Left cardiac atrium (tissue), 4 donors: Measurements from ENCODE around the gene OR2T10. TPM values are rescaled to one million over a fixed set of nuclear protein-coding genes. Genes with fewer than 3 reads are reported as not detected.
"Not testable (repeated sequence)": the region's sequence is repeated elsewhere in the genome, so short reads cannot be mapped to it uniquely, and the experiment has no call there.

Experiments used
- ATAC-seq, 2 donors: fragments of 200-7000 bp; cut with Tn5 transposase; one replicate each; pipeline ENCODE4 v1.9.1; 2020; ENCODE audit warnings: mild to moderate bottlenecking in 2 of 2, moderate library complexity in 2 of 2
- DNase-seq: peaks from one replicate; pipeline ENCODE4 v3.0.0-alpha.2; 2020
- intact Hi-C, 2 donors: fragments of 100-400 bp; cut with DNase I; formaldehyde crosslinking; loops; one replicate each; pipeline versions ENCODE4 v1.14.1 to v1.15.1; 2022 to 2023
- long read RNA-seq: library from polyadenylated mRNA; unstranded; transcript quantifications from one replicate; pipeline ENCODE4 v2.0.0, GENCODE V29; 2021
- total RNA-seq, 2 donors: library from RNA; stranded (reverse); fragmentation: NEBNext Ultra II Directional; extraction: Animal tissue kit (Norgen Biotek cat#: 25700); gene quantifications; one replicate each; pipeline ENCODE4 v1.2.1, GENCODE V29; 2021
- donor health status: DM: no; HTN: yes; CAD: no.
- donor health status: DM: no; HTN: yes; CAD: no; lungs with severe emphysema.
- donor health status: DM: yes; HTN: yes; CAD: no.
- donor health status: Dilated cardiomyopathy.

OR2T10 gene
- total RNA-seq, result not detected
- long read RNA-seq, result 0 reads

- DNase-seq, result no peak
- intact Hi-C loops, result no loop called here
- no peak for ATAC-seq
Measured at GRCh38 chr1:248597589-248597988, at the start of gene OR2T10. OR2T10 (minus strand) TSS chr1:248597700; CDS start chr1:248593768, 3,932 bp downstream.

- ATAC-seq, DNase-seq, intact Hi-C loops: not testable (repeated sequence)
Measured at GRCh38 chr1:248645178-248645577, 47.7 kb upstream of the OR2T10 start, which contains the start of gene OR2T35. OR2T35 (minus strand) TSS chr1:248645278; CDS start chr1:248639258, 6,020 bp downstream.

- intact Hi-C loops, ATAC-seq, DNase-seq: not testable (repeated sequence)
Measured at GRCh38 chr1:248642971-248643651, 45.6 kb upstream of the OR2T10 start.

GRCh38 chr1:248641583-248641982 lies 44.1 kb upstream of the OR2T10 start:
- ATAC-seq, intact Hi-C loops: not testable (repeated sequence)

DNA sequence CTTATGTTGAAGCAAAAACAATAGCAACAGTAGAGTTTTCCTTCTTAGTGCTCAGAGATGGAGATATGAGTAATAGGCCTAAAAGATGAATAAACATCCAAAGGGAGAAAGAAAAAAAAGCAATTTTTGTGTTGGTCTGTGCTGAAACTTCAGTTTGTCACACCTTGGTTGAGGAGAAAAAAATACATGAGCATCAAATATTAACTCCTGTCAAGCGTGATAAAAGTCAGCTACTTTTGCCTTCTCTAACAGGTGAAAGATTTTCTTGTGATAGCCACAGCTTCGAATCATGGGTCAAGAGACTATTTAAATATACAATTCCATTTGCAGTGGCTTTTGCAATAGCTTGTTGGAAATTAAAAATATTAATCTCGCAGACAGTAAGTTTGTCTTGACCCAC lies 43.4 kb upstream of the OR2T10 start:
- DNase-seq, ATAC-seq, intact Hi-C loops: not testable (repeated sequence)

More at GRCh38 chr1:248641583-248641982, 44.1 kb upstream of the OR2T10 start:
- DNase-seq, result not testable (repeated sequence)

DNA sequence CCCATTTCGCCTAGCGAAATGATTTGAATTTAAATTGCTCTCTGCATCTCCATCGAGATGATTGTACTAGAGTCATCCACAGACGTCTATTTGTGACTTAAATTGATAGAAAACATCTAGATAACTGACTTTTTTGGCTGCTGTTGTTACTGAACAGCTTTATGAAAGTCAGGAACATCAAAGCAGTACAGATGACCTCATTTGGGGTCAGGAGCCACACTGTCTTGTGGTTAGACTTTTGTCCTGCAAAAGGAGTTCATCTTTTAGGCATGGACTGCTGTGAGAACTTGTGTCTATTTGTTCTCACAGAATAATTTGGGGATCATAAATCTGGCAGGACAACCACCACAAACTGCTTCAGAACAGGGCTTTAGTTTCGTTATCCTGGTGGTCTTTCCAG lies 42.2 kb upstream of the OR2T10 start:
- DNase-seq, intact Hi-C loops, ATAC-seq: not testable (repeated sequence)

GRCh38 chr1:248636612-248637011 lies 39.1 kb upstream of the OR2T10 start:
- intact Hi-C loops, ATAC-seq, DNase-seq: not testable (repeated sequence)

GRCh38 chr1:248634991-248635390 lies 37.5 kb upstream of the OR2T10 start, which contains the start of gene OR2T11:
OR2T11 (minus strand) TSS chr1:248635091; CDS start chr1:248627128, 7,963 bp downstream.
- not testable (repeated sequence) for ATAC-seq

GRCh38 chr1:248631354-248632008 lies 34.0 kb upstream of the OR2T10 start:
- intact Hi-C loops, result no loop called here
- ATAC-seq (no peak), DNase-seq (no peak)

More at GRCh38 chr1:248634991-248635390, 37.5 kb upstream of the OR2T10 start, which contains the start of gene OR2T11:
- intact Hi-C loops, DNase-seq: not testable (repeated sequence)

DNA sequence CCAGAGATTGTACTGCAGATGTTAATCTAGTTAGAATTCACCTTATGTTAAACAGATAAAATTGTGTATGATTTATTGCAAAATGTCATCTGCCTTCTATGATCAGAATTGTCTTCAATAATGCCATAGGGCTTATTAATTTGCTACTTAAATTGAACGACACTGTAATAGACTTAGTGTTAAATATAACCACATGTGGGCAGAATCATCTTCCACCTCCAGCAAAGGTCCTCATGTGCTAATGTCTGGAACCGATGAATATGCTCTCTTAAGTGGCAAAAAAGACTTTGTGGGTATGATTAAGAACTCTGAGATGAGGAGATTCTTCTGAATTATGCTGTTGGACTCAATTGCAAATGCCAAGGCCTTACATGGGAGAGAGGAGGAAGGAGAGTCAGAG lies 33.1 kb upstream of the OR2T10 start:
- DNase-seq (no peak), ATAC-seq (no peak)

DNA sequence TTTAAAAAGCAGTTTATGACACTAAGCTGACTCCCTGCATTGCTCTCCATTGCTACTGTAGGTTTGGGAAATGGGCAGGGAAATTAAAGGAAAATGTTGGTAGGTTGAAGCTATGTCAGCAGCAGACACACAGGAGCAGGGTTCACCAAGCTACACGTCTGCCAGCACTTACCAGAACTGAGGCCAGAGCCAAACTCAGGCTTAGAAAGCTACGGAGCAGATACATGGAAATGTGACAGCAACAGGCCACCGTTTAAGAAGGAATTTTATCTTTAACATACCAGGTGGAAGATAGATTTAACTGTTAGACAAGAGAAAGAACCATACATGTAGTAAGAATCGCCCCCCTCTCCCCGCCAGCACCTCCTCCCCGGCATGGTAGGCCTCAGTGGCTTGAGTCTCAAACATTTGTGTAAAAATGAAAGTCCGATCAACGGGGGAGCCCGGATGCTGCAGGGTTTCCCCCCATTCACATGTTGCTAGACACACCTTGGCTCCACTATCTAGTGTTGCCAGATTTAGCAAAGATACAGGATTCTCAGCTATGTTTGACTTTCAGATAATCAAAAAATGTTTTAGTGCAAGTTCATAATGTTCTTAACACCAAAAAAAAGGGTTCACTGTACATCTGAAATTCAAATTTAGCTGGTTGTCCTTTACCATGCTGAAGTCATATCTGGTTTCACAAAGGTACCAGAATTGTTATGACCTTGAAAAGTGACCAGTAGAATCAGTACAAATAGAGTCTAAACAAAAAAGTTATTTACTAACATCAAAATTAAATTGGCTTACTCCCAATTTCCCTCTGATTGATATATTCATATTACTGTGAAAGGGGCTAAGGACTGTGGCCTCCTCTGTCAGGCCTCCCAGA lies 30.7 kb upstream of the OR2T10 start:
- ATAC-seq (no peak), DNase-seq (no peak)
- intact Hi-C loops, result no loop called here

More for the DNA sequence above, 33.1 kb upstream of the OR2T10 start:
- intact Hi-C loops, result no loop called here

GRCh38 chr1:248625971-248626370 lies 28.5 kb upstream of the OR2T10 start:
- intact Hi-C loops, result no loop called here
- ATAC-seq (no peak), DNase-seq (no peak)

GRCh38 chr1:248625166-248625565 lies 27.7 kb upstream of the OR2T10 start:
- intact Hi-C loops, result no loop called here
- no peak for ATAC-seq
- no peak for DNase-seq

- intact Hi-C loops, result loop anchor here (5.0 kb wide), 2 partner anchors 180 to 185 kb away; no protein-coding TSS in a partner anchor
- DNase-seq (no peak), ATAC-seq (peak; percentile 61 to 67)
Measured at GRCh38 chr1:248622570-248623001, 25.1 kb upstream of the OR2T10 start.

DNA sequence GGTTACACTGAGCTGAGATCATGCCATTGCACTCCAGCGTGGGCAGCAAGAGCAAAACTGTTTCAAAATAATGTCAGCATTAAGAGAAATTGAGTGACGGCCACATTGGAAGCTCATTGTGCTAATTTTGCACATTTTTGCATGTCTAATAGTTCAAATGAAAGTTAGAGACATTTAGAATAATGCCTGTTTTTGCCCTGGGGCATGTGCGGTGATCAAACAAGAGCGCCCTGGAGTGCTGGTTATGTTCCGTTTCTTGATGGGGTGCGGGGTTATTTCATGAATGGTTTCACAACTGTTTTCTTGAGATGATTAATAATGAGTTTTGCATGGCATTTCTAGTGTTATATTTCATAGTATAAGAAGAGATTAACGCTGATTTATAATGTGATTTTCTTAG lies 24.3 kb upstream of the OR2T10 start:
- ATAC-seq, result no peak
- intact Hi-C loops, result loop anchor here (5.0 kb wide), 2 partner anchors 181 to 186 kb away; no protein-coding TSS in a partner anchor
- DNase-seq, result no peak

GRCh38 chr1:248618878-248619277 lies 21.4 kb upstream of the OR2T10 start:
- intact Hi-C loops, result no loop called here
- peak in 1 of 2 donors; percentile 77 for ATAC-seq
- peak; percentile 23 for DNase-seq

- no peak for ATAC-seq
- intact Hi-C loops, result no loop called here
- DNase-seq, result no peak
Measured at GRCh38 chr1:248618119-248618518, 20.6 kb upstream of the OR2T10 start.

- intact Hi-C loops, result no loop called here
- DNase-seq, result no peak
- no peak for ATAC-seq
Measured at GRCh38 chr1:248613742-248614141, 16.2 kb upstream of the OR2T10 start.

- ATAC-seq, result no peak
- intact Hi-C loops, result no loop called here
Measured at GRCh38 chr1:248611883-248612414, 14.4 kb upstream of the OR2T10 start.

More at GRCh38 chr1:248611883-248612414, 14.4 kb upstream of the OR2T10 start:
- DNase-seq, result no peak
